MCF 10A (cell line): ENCODE data around the gene UNC13C. TPM values are rescaled to one million over a fixed set of nuclear protein-coding genes. Genes with fewer than 3 reads are reported as not detected.

ENCODE experiments used
- BruUV-seq: library from RNA; stranded (reverse); fragments of 400-500 nt; replicated peaks from 2 replicates; lab custom pipeline; 2021; lab: Mats Ljungman, UMichigan
- CTCF ChIA-PET: fragments of 300-600 bp; sonication (Branson Sonifier 250); formaldehyde crosslinking; extraction: SDS; loops from one replicate; lab custom pipeline; 2021; ENCODE audit warnings: antibody characterized with exemption, inconsistent platforms; lab: Yijun Ruan, JAX
- POLR2A ChIA-PET: fragments of 300-600, 350-650 bp; sonication (Branson Sonifier 250); formaldehyde crosslinking; extraction: SDS; loops from one replicate; lab custom pipeline; 2020; ENCODE audit warnings: antibody characterized with exemption, inconsistent platforms; lab: Yijun Ruan, JAX
- DNase-seq: peaks from one replicate; pipeline ENCODE4 v3.0.0-alpha.2; 2018; ENCODE audit not compliant: unreplicated experiment
- H3K27ac Mint-ChIP-seq: one replicate; pipeline ENCODE4 v1.8.0; 2022; ENCODE audit warnings: mild to moderate bottlenecking, low read depth, mixed read lengths; ENCODE audit not compliant: unreplicated experiment
- H3K27me3 Mint-ChIP-seq: one replicate; pipeline ENCODE4 v1.8.0; 2022; ENCODE audit warnings: mixed read lengths; ENCODE audit not compliant: insufficient read depth, unreplicated experiment
- H3K36me3 Mint-ChIP-seq: one replicate; pipeline ENCODE4 v1.8.0; 2022; ENCODE audit warnings: mild to moderate bottlenecking, moderate library complexity, mixed read lengths; ENCODE audit not compliant: insufficient read depth, unreplicated experiment
- H3K4me1 Mint-ChIP-seq: one replicate; pipeline ENCODE4 v1.8.0; 2022; ENCODE audit warnings: mixed read lengths; ENCODE audit not compliant: insufficient read depth, unreplicated experiment
- H3K4me3 Mint-ChIP-seq: one replicate; pipeline ENCODE4 v1.8.0; 2022; ENCODE audit warnings: mild to moderate bottlenecking, moderate library complexity, mixed read lengths; ENCODE audit not compliant: unreplicated experiment
- H3K9me3 Mint-ChIP-seq: one replicate; pipeline ENCODE4 v1.8.0; 2022; ENCODE audit warnings: mixed read lengths; ENCODE audit not compliant: unreplicated experiment
- CTCF ChIP-seq: fragments of 200-600 bp; IDR thresholded peaks from one replicate; pipeline ENCODE4 v1.8.0; 2022; ENCODE audit warnings: antibody characterized with exemption, mild to moderate bottlenecking; ENCODE audit not compliant: unreplicated experiment
- intact Hi-C: fragments of 100-400 bp; cut with micrococcal nuclease; formaldehyde crosslinking; loops from 2 replicates; pipeline ENCODE4 v1.14.1; 2022
- total RNA-seq: library from RNA; stranded (reverse); gene quantifications from 2 replicates; pipeline ENCODE4 v1.2.3, GENCODE V29; 2022

Gene UNC13C
- total RNA-seq, 1 experiment from 2014 or later = not detected

GRCh38 chr15:54619180-54619579 is 640.9 kb downstream of the UNC13C start:
- BruUV-seq = no TSS peak
- Mint-ChIP-seq H3K27ac (no peak overlapping the region), H3K4me1 (no peaks in the 10 kb centered on the region), H3K9me3 (no peaks in the 10 kb centered on the region), H3K36me3 (no peaks in the 10 kb centered on the region), H3K4me3 (no peak overlapping the region), H3K27me3 (peaks cover 6% of the 10 kb centered on the region)
- no peak for DNase-seq
- TF ChIP-seq CTCF = no peak
- ChIA-PET POLR2A (no interaction called here), CTCF (no interaction called here)
- intact Hi-C loops = no loop called here

DNA sequence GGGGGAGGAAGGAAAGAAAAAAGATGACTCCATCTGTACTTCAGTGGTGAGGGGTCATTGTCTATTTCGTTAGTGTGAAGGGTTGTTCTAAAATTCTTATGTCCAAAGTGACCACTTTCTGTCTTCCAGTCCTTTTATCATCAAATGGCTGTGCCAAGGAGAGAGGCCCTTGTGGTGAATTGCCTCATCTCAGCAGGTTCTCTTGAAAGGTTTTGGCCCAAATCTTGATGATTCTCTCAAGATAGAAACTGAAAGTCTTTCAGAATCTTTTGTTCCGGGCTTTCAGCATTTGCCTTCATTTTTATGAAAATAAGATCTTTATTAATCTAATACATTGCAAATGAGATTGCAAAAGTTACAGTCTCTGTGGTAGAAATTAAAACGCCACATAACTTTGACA is 642.7 kb downstream of the UNC13C start:
- Mint-ChIP-seq H3K36me3 (no peaks in the 10 kb centered on the region), H3K4me1 (no peaks in the 10 kb centered on the region), H3K27ac (no peak overlapping the region), H3K4me3 (no peak overlapping the region), H3K27me3 (peaks cover 22% of the 10 kb centered on the region), H3K9me3 (no peaks in the 10 kb centered on the region)
- BruUV-seq = no TSS peak
- intact Hi-C loops = no loop called here
- DNase-seq = no peak
- POLR2A ChIA-PET = no interaction called here
- CTCF ChIA-PET = no interaction called here
- TF ChIP-seq CTCF = no peak

DNA sequence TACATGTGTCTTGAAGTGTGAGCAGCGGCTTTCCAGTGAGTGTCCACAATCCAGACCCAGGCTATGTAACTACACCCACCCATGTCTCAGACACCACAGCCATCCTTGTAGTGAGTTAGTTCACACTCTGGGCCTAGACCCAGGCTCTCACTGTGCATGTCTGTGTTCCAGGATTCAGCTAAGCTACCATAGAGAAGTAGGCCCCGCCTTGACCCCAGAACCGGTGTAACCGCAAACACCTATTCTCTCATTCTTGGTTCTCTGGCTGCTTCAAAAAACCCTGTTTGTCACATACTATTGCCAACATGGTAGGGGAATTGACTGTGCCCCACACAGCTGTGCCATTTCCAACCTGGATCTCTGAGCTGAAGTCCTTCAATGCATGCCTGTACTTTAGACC is 657.9 kb downstream of the UNC13C start:
- Mint-ChIP-seq H3K4me1 (no peaks in the 10 kb centered on the region), H3K4me3 (no peak overlapping the region), H3K27me3 (no peaks in the 10 kb centered on the region), H3K9me3 (peaks cover 20% of the 10 kb centered on the region), H3K36me3 (no peaks in the 10 kb centered on the region), H3K27ac (no peak overlapping the region)
- no peak for TF ChIP-seq CTCF
- POLR2A ChIA-PET = no interaction called here
- BruUV-seq = no TSS peak
- no peak for DNase-seq
- intact Hi-C loops = no loop called here
- CTCF ChIA-PET = no interaction called here

DNA sequence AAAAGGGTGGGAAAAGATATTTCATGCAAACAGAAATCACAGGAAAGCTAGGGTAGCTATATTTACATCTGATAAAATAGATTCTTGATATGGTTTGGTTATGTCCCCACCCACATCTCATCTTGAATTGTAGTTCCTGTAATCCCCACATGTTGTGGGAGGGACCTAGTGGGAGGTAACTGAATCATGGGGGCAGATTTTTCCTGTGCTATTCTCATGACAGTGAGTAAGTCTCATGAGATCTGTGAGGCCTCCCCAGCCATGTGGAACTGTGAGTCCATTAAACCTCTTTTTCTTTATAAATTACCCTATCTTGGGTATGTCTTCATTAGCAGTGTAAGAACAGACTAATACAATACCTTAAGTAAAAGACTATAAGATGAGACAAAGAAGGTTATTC is 660.4 kb downstream of the UNC13C start:
- Mint-ChIP-seq H3K27ac (no peak overlapping the region), H3K4me3 (no peak overlapping the region), H3K36me3 (no peaks in the 10 kb centered on the region), H3K27me3 (no peaks in the 10 kb centered on the region), H3K9me3 (peaks cover 27% of the 10 kb centered on the region), H3K4me1 (no peaks in the 10 kb centered on the region)
- POLR2A ChIA-PET = no interaction called here
- CTCF ChIA-PET = interaction anchor here (0.6 kb wide), 1 partner anchor 769 kb away, joined by 3 read pairs; the partner anchor contains the start of gene CCPG1
- intact Hi-C loops = no loop called here
- DNase-seq = no peak
- no TSS peak for BruUV-seq
- TF ChIP-seq CTCF = no peak
